Ovary (tissue), 10 donors: ENCODE data around the gene CAMKV. TPM values are rescaled to one million over a fixed set of nuclear protein-coding genes. Genes with fewer than 3 reads are reported as not detected.
"Not testable (repeated sequence)": the region's sequence is repeated elsewhere in the genome, so short reads cannot be mapped to it uniquely, and the experiment has no call there.

Source experiments
- DNase-seq, 5 donors: peaks; one replicate each; pipeline ENCODE4 v3.0.0-alpha.2; 2019 to 2020
- H3K27ac ChIP-seq, 2 donors: fragments of 200-600 bp; one replicate each; pipeline versions ENCODE4 v1.5.1 to v1.8.0; 2019 to 2022
- H3K27me3 ChIP-seq: fragments of 200-600 bp; one replicate; pipeline ENCODE4 v1.8.0; 2022
- H3K36me3 ChIP-seq: fragments of 200-600 bp; sonication (generic); one replicate; pipeline ENCODE4 v1.5.1; 2019
- H3K4me1 ChIP-seq: one replicate; pipeline ENCODE4 v1.8.1; 2013; ENCODE audit warnings: mild to moderate bottlenecking, moderate library complexity; ENCODE audit not compliant: insufficient read depth
- H3K4me3 ChIP-seq: fragments of 200-600 bp; sonication (generic); one replicate; pipeline ENCODE4 v1.5.1; 2017
- H3K9me3 ChIP-seq, 2 donors: fragments of 200-600 bp in 1 of 2; sonication (generic) in 1 of 2; one replicate each; pipeline versions ENCODE4 v1.5.1 to v1.8.1; 2013 to 2019; ENCODE audit warnings: mild to moderate bottlenecking in 1 of 2, moderate library complexity in 1 of 2
- CTCF ChIP-seq, 3 donors: fragments of 450-650 bp in 2 of 3; fragments of 200-600 bp in 1 of 3; IDR thresholded peaks; one replicate each; pipeline versions ENCODE4 v1.5.1 to v1.8.0; 2016 to 2022; ENCODE audit warnings: antibody characterized with exemption in 3 of 3, mild to moderate bottlenecking in 1 of 3
- EP300 ChIP-seq: sonication (generic); formaldehyde crosslinking; IDR thresholded peaks from one replicate; pipeline ENCODE4 v1.6.1; 2017; ENCODE audit warnings: antibody characterized with exemption
- POLR2A ChIP-seq: fragments of 450-650 bp; IDR thresholded peaks from one replicate; pipeline ENCODE4 v1.6.1; 2017; ENCODE audit warnings: antibody characterized with exemption, mild to moderate bottlenecking, moderate library complexity
- WGBS, 3 donors: extraction: QIAGEN DNeasy Blood & Tissue Kit in 1 of 3; methylation state at CpG; one replicate each; pipeline versions ENCODE4 v1.1.5 to v1.1.7; 2013 to 2017; 5-methylcytosine and 5-hydroxymethylcytosine counted together
- intact Hi-C, 4 donors: fragments of 100-400 bp; cut with DNase I; formaldehyde crosslinking; loops; one replicate each; pipeline versions ENCODE4 v1.11.0 to v1.15.1; 2022 to 2023
- long read RNA-seq, 3 donors: library from polyadenylated mRNA in 2 of 3; unstranded in 2 of 3; transcript quantifications; one replicate each; pipeline ENCODE4 v2.0.0 and lab custom pipeline, GENCODE V29; 2021 to 2026
- polyA plus RNA-seq, 2 donors: library from polyadenylated mRNA; stranded (reverse); fragments of 200-250 nt in 1 of 2; fragments of 350-450 nt in 1 of 2; fragmentation: Illumina TruSeq in 1 of 2; extraction: RNeasy Lipid Tissue Mini Kit (QIAGEN cat#74804) in 1 of 2; gene quantifications; one replicate each; pipeline ENCODE4 v1.2.3, GENCODE V29; 2013 to 2014
- total RNA-seq, 7 donors: library from RNA; depleted of rRNA in 2 of 7; stranded (reverse); fragments of >200 nt in 2 of 7; fragmentation: NEBNext Ultra II Directional in 3 of 7; extraction: Animal tissue kit (Norgen Biotek cat#: 25700) in 3 of 7; gene quantifications; one replicate each; pipeline versions ENCODE4 v1.1.0 to v1.2.4, GENCODE V29; 2016 to 2023
- donor health status: DM: no; HTN: no; CAD: no; lungs with moderate emphysema.
- donor health status: DM: no; HTN: no; CAD: no.
- donor health status: Bipolar disorder and iron deficiency.
- donor health status: DM: yes; HTN: yes; CAD: no.
- donor health status: DM: no; HTN: no; CAD: no.
- donor health status: DM: yes; HTN: yes; CAD: no.

The CAMKV gene
- total RNA-seq = under 1 TPM in 1 of 7 donors, not detected in 6; 0.18 TPM
- polyA plus RNA-seq = not detected
- long read RNA-seq, donor 1 = 0 reads
- long read RNA-seq, donor 2 = 0 reads
- long read RNA-seq, donor 3 = 0 reads

- H3K27me3 ChIP-seq = no peaks in the 10 kb centered on the region
- H3K27ac ChIP-seq = no peak within 1 kb of the TSS
- DNase-seq = no peak
- no peaks in the 10 kb centered on the region for H3K36me3 ChIP-seq
- intact Hi-C loops = loop anchor here in 1 of 4 donors (10.0 kb wide), 1 partner anchor 155 kb away; no protein-coding TSS in a partner anchor
- H3K9me3 ChIP-seq = no peaks in the 10 kb centered on the region
- WGBS, 3 donors = 0 to 2% (median 1%) methylated on average over 37 to 59 of the region's 59 CpGs
- H3K4me3 ChIP-seq = no peak within 1 kb of the TSS
- H3K4me1 ChIP-seq = no peaks in the 10 kb centered on the region
- no peak for TF ChIP-seq CTCF (IDR thresholded peaks at IDR 0.05)
- no peak for TF ChIP-seq POLR2A
- TF ChIP-seq EP300 = no peak
Measured at GRCh38 chr3:49869525-49870126, at the start of gene CAMKV. TSS of gene CAMKV (minus strand) at chr3:49869906. CDS start at chr3:49862388, 7,518 bp downstream.

- WGBS, 3 donors = 94 to 95% (median 95%) methylated on average over 19 of the region's 19 CpGs
- intact Hi-C loops = not testable (repeated sequence)
Measured at GRCh38 chr3:49917806-49918590, 48.3 kb upstream of the CAMKV start.

GRCh38 chr3:49916686-49917085 is 47.0 kb upstream of the CAMKV start:
- H3K27me3 ChIP-seq = no peaks in the 10 kb centered on the region
- H3K27ac ChIP-seq = no peak overlapping the region
- no peaks in the 10 kb centered on the region for H3K36me3 ChIP-seq
- H3K9me3 ChIP-seq = no peaks in the 10 kb centered on the region
- 89 to 94% (median 93%) methylated on average over 5 of the region's 5 CpGs for WGBS, 3 donors
- no peaks in the 10 kb centered on the region for H3K4me1 ChIP-seq
- intact Hi-C loops = no loop called here
- TF ChIP-seq POLR2A (no peak), EP300 (no peak), CTCF (IDR thresholded peaks at IDR 0.05) (no peak)
- no peak for DNase-seq
- no peak overlapping the region for H3K4me3 ChIP-seq

More at GRCh38 chr3:49917806-49918590, 48.3 kb upstream of the CAMKV start:
- H3K27me3 ChIP-seq, DNase-seq, H3K9me3 ChIP-seq, H3K4me1 ChIP-seq, H3K36me3 ChIP-seq, H3K27ac ChIP-seq, H3K4me3 ChIP-seq: not testable (repeated sequence)

- Histone ChIP-seq H3K9me3 (no peaks in the 10 kb centered on the region), H3K36me3 (no peaks in the 10 kb centered on the region), H3K27me3 (no peaks in the 10 kb centered on the region), H3K27ac (no peak overlapping the region), H3K4me3 (no peak overlapping the region), H3K4me1 (no peaks in the 10 kb centered on the region)
- TF ChIP-seq POLR2A (no peak), EP300 (no peak), CTCF (IDR thresholded peaks at IDR 0.05) (no peak)
- no peak for DNase-seq
- intact Hi-C loops = no loop called here
- WGBS, 3 donors = 94 to 97% (median 96%) methylated on average over 2 of the region's 2 CpGs
Measured at GRCh38 chr3:49914906-49915305, 45.2 kb upstream of the CAMKV start.

- H3K9me3 ChIP-seq = no peaks in the 10 kb centered on the region
- TF ChIP-seq EP300 = no peak
- no peak for TF ChIP-seq CTCF (IDR thresholded peaks at IDR 0.05)
- no peak for TF ChIP-seq POLR2A
- WGBS, 3 donors = 91 to 94% (median 92%) methylated on average over 4 of the region's 4 CpGs
- H3K27me3 ChIP-seq = no peaks in the 10 kb centered on the region
- no peaks in the 10 kb centered on the region for H3K36me3 ChIP-seq
- DNase-seq = no peak
- no peaks in the 10 kb centered on the region for H3K4me1 ChIP-seq
- intact Hi-C loops = no loop called here
- H3K27ac ChIP-seq = no peak overlapping the region
- H3K4me3 ChIP-seq = no peak overlapping the region
Measured at GRCh38 chr3:49912881-49913281, 43.2 kb upstream of the CAMKV start.
